Measurements from ENCODE around the gene TUBGCP2.
A peak's percentile ranks its signal among the peaks of the same experiment; 100 is the strongest.

Gene TUBGCP2

GRCh38 chr10:133308421-133309099 lies at the start of gene TUBGCP2, which contains the start of gene ZNF511:
TSS of gene TUBGCP2 (minus strand) at chr10:133308872. CDS start at chr10:133302941, 5,931 bp downstream.
TSS of gene ZNF511 (plus strand) at chr10:133308914. CDS start at chr10:133308944, 30 bp downstream.
- DNase-seq (ENCODE audit: low read depth): peak; percentile 89

GRCh38 chr10:133357285-133358161 lies 48.9 kb upstream of the TUBGCP2 start, which contains the start of gene FUOM:
TSS of gene FUOM (minus strand) at chr10:133358019. CDS start at chr10:133358007, 12 bp downstream.
- peak; percentile 66 for DNase-seq (ENCODE audit: low read depth)

- no peak for DNase-seq (ENCODE audit: low read depth)
These were observed 48.0 kb upstream of the TUBGCP2 start for GRCh38 chr10:133356549-133357284.

GRCh38 chr10:133355991-133356390 lies 47.3 kb upstream of the TUBGCP2 start:
- DNase-seq (ENCODE audit: low read depth): no peak

- DNase-seq (ENCODE audit: low read depth): no peak
These were observed 46.6 kb upstream of the TUBGCP2 start for GRCh38 chr10:133355266-133355665.

GRCh38 chr10:133354672-133355240 lies 46.1 kb upstream of the TUBGCP2 start:
- DNase-seq (ENCODE audit: low read depth): no peak

GRCh38 chr10:133353988-133354605 lies 45.4 kb upstream of the TUBGCP2 start:
- no peak for DNase-seq (ENCODE audit: low read depth)

- DNase-seq (ENCODE audit: low read depth): no peak
These were observed 44.7 kb upstream of the TUBGCP2 start for GRCh38 chr10:133353202-133353959.

- no peak for DNase-seq (ENCODE audit: low read depth)
These were observed 43.0 kb upstream of the TUBGCP2 start for GRCh38 chr10:133351408-133352318.

- DNase-seq (ENCODE audit: low read depth): no peak
These were observed 42.3 kb upstream of the TUBGCP2 start for GRCh38 chr10:133350950-133351329.

GRCh38 chr10:133350283-133350949 lies 41.7 kb upstream of the TUBGCP2 start:
- no peak for DNase-seq (ENCODE audit: low read depth)

GRCh38 chr10:133349577-133350011 lies 40.9 kb upstream of the TUBGCP2 start:
- no peak for DNase-seq (ENCODE audit: low read depth)

GRCh38 chr10:133349160-133349568 lies 40.5 kb upstream of the TUBGCP2 start:
- DNase-seq (ENCODE audit: low read depth): no peak

GRCh38 chr10:133347710-133348517 lies 39.2 kb upstream of the TUBGCP2 start:
- no peak for DNase-seq (ENCODE audit: low read depth)

- no peak for DNase-seq (ENCODE audit: low read depth)
These were observed 37.7 kb upstream of the TUBGCP2 start for GRCh38 chr10:133346413-133346812.

- no peak for DNase-seq (ENCODE audit: low read depth)
These were observed 35.6 kb upstream of the TUBGCP2 start for GRCh38 chr10:133344236-133344635.

GRCh38 chr10:133343558-133343957 lies 34.9 kb upstream of the TUBGCP2 start:
- no peak for DNase-seq (ENCODE audit: low read depth)

GRCh38 chr10:133342942-133343341 lies 34.3 kb upstream of the TUBGCP2 start:
- DNase-seq (ENCODE audit: low read depth): no peak
